Mucosa of stomach (tissue), 1 donor: ENCODE results near the gene EEF1A1.

ENCODE experiments used
- H3K27me3 ChIP-seq: one replicate; pipeline ENCODE4 v1.7.0; 2013; ENCODE audit warnings: mild to moderate bottlenecking, low read length; ENCODE audit not compliant: control insufficient read depth, insufficient read depth
- H3K36me3 ChIP-seq: one replicate; pipeline ENCODE4 v1.7.0; 2013; ENCODE audit warnings: low read length; ENCODE audit not compliant: control insufficient read depth, insufficient read depth
- H3K4me1 ChIP-seq: one replicate; pipeline ENCODE4 v1.7.0; 2013; ENCODE audit warnings: mild to moderate bottlenecking, low read length; ENCODE audit not compliant: control insufficient read depth, insufficient read depth
- H3K4me3 ChIP-seq: one replicate; pipeline ENCODE4 v1.7.0; 2013; ENCODE audit warnings: low read length
- H3K9ac ChIP-seq: one replicate; pipeline ENCODE4 v1.7.0; 2013; ENCODE audit warnings: mild to moderate bottlenecking, low read length, moderate library complexity
- H3K9me3 ChIP-seq: one replicate; pipeline ENCODE4 v1.7.0; 2013; ENCODE audit warnings: mild to moderate bottlenecking, low read length, moderate library complexity; ENCODE audit not compliant: control insufficient read depth
- donor health status: Pancreatic carcinoma.

The EEF1A1 gene

GRCh38 chr6:73477407-73477806 is 43.4 kb downstream of the EEF1A1 start:
- no peak overlapping the region for H3K4me3 ChIP-seq
- no peaks in the 10 kb centered on the region for H3K36me3 ChIP-seq
- no peaks in the 10 kb centered on the region for H3K9me3 ChIP-seq
- H3K4me1 ChIP-seq, result peaks cover 10% of the 10 kb centered on the region
- H3K9ac ChIP-seq, result no peak overlapping the region
- no peaks in the 10 kb centered on the region for H3K27me3 ChIP-seq

GRCh38 chr6:73476723-73477122 is 44.1 kb downstream of the EEF1A1 start:
- Histone ChIP-seq H3K9ac (no peak overlapping the region), H3K27me3 (no peaks in the 10 kb centered on the region), H3K4me1 (peaks cover 4% of the 10 kb centered on the region), H3K4me3 (no peak overlapping the region), H3K36me3 (no peaks in the 10 kb centered on the region), H3K9me3 (no peaks in the 10 kb centered on the region)

GRCh38 chr6:73471686-73472290 is 49.0 kb downstream of the EEF1A1 start:
- Histone ChIP-seq H3K4me3 (no peak overlapping the region), H3K27me3 (no peaks in the 10 kb centered on the region), H3K4me1 (no peaks in the 10 kb centered on the region), H3K9ac (no peak overlapping the region), H3K36me3 (no peaks in the 10 kb centered on the region), H3K9me3 (no peaks in the 10 kb centered on the region)
